Measurements from ENCODE around the gene FOXD2. TPM values are rescaled to one million over a fixed set of nuclear protein-coding genes. Genes with fewer than 3 reads are reported as not detected.

FOXD2 gene
- total RNA-seq, 6 experiments from 2014 or later = 0.25 to 0.86 (median 0.41) TPM

- peak overlapping the region in 2 of 3 donors; percentile 26 to 74 for H3K27ac ChIP-seq
- no peaks in the 10 kb centered on the region for H3K36me3 ChIP-seq
- H3K4me1 ChIP-seq = peaks cover 0 to 46% (median 20%) of the 10 kb centered on the region in 4 donors
- TF ChIP-seq CTCF (IDR thresholded peaks at IDR 0.05) = no peak
- TF ChIP-seq POLR2A (IDR thresholded peaks at IDR 0.05) = no peak
- no peak overlapping the region for H3K4me3 ChIP-seq
- no peaks in the 10 kb centered on the region for H3K27me3 ChIP-seq
- peak; percentile 43 to 75 (median 54) for ATAC-seq
- DNase-seq = peak; percentile 40 to 91 (median 91)
- 43% methylated on average over 6 of the region's 6 CpGs for WGBS (ENCODE audit: insufficient coverage, low coverage, low lambda C conversion rate, missing lambda C conversion rate)
- no peaks in the 10 kb centered on the region for H3K9me3 ChIP-seq
- intact Hi-C loops (cut with DNase I) = no loop called here
Observed at GRCh38 chr1:47479664-47480063, 41.8 kb downstream of the FOXD2 start.

GRCh38 chr1:47481936-47482335 is 44.1 kb downstream of the FOXD2 start:
- H3K4me3 ChIP-seq = no peak overlapping the region
- 85% methylated on average over 2 of the region's 3 CpGs for WGBS (ENCODE audit: insufficient coverage, low coverage, low lambda C conversion rate, missing lambda C conversion rate)
- TF ChIP-seq CTCF (IDR thresholded peaks at IDR 0.05) (no peak), POLR2A (IDR thresholded peaks at IDR 0.05) (no peak)
- no peak overlapping the region for H3K27ac ChIP-seq
- ATAC-seq (no peak), DNase-seq (no peak)
- no peaks in the 10 kb centered on the region for H3K9me3 ChIP-seq
- no peaks in the 10 kb centered on the region for H3K36me3 ChIP-seq
- intact Hi-C loops (cut with DNase I) = no loop called here
- H3K27me3 ChIP-seq = no peaks in the 10 kb centered on the region
- H3K4me1 ChIP-seq = peaks cover 0 to 34% (median 16%) of the 10 kb centered on the region in 4 donors

GRCh38 chr1:47482786-47483185 is 44.9 kb downstream of the FOXD2 start:
- no peaks in the 10 kb centered on the region for H3K27me3 ChIP-seq
- H3K4me1 ChIP-seq = peaks cover 0 to 29% (median 13%) of the 10 kb centered on the region in 4 donors
- intact Hi-C loops (cut with DNase I) = no loop called here

GRCh38 chr1:47483651-47484050 is 45.8 kb downstream of the FOXD2 start:
- ATAC-seq = no peak

More at GRCh38 chr1:47482786-47483185, 44.9 kb downstream of the FOXD2 start:
- no CpG with 5 or more reads among the region's 1 CpG for WGBS (ENCODE audit: insufficient coverage, low coverage, low lambda C conversion rate, missing lambda C conversion rate)
- TF ChIP-seq CTCF (IDR thresholded peaks at IDR 0.05) (no peak), POLR2A (IDR thresholded peaks at IDR 0.05) (no peak)
- Histone ChIP-seq H3K9me3 (no peaks in the 10 kb centered on the region), H3K27ac (no peak overlapping the region), H3K4me3 (no peak overlapping the region), H3K36me3 (no peaks in the 10 kb centered on the region)
- DNase-seq = no peak
- no peak for ATAC-seq

More at GRCh38 chr1:47483651-47484050, 45.8 kb downstream of the FOXD2 start:
- 75% methylated on average over 2 of the region's 5 CpGs for WGBS (ENCODE audit: insufficient coverage, low coverage, low lambda C conversion rate, missing lambda C conversion rate)
- no peak overlapping the region for H3K27ac ChIP-seq
- no peak overlapping the region for H3K4me3 ChIP-seq
- no peak for TF ChIP-seq CTCF (IDR thresholded peaks at IDR 0.05)
- TF ChIP-seq POLR2A (IDR thresholded peaks at IDR 0.05) = no peak
- H3K36me3 ChIP-seq = no peaks in the 10 kb centered on the region
- H3K4me1 ChIP-seq = peaks cover 0 to 24% (median 10%) of the 10 kb centered on the region in 4 donors
- no peak for DNase-seq
- H3K9me3 ChIP-seq = no peaks in the 10 kb centered on the region
- intact Hi-C loops (cut with DNase I) = no loop called here
- no peaks in the 10 kb centered on the region for H3K27me3 ChIP-seq
